Measurements from ENCODE around the gene OR2D3. TPM values are rescaled to one million over a fixed set of nuclear protein-coding genes. Genes with fewer than 3 reads are reported as not detected.

OR2D3 gene
- total RNA-seq, 1 experiment from 2014 or later, result not detected

- TF ChIP-seq CTCF (conservative IDR thresholded peaks at IDR 0.05), result no peak
- Histone ChIP-seq H3K79me1 (ENCODE audit: insufficient read depth, low read depth, low read length, poor library complexity, severe bottlenecking) (no peaks in the 10 kb centered on the region), H3K56ac (ENCODE audit: insufficient read length, low read depth, low read length) (no peak overlapping the region), H2BK12ac (ENCODE audit: insufficient read length, low read depth, low read length) (no peak overlapping the region), H3T11ph (ENCODE audit: low read length) (no peak overlapping the region), H4K5ac (ENCODE audit: insufficient read length, low read depth, low read length) (no peak overlapping the region), H4K20me1 (ENCODE audit: control insufficient read depth, insufficient read depth, insufficient read length) (no peaks in the 10 kb centered on the region), H4K91ac (ENCODE audit: insufficient read length, low read depth, low read length) (no peak overlapping the region), H2AK5ac (ENCODE audit: insufficient read length, low read length) (no peak overlapping the region), H2AFZ (ENCODE audit: low read length) (no peak overlapping the region), H3K9me3 (ENCODE audit: control insufficient read depth, low read depth, low read length) (no peaks in the 10 kb centered on the region), H2BK15ac (ENCODE audit: low read depth, low read length) (no peak overlapping the region), H3K79me2 (ENCODE audit: insufficient read depth, low read length) (peaks cover 1% of the 10 kb centered on the region; the same call in 1 of the 2 replicates), H3K4me2 (ENCODE audit: insufficient read depth, insufficient read length, low read length) (no peak overlapping the region), H3K14ac (ENCODE audit: insufficient read depth, low read length) (no peak overlapping the region), H3K23ac (ENCODE audit: insufficient read length, low read depth, low read length) (no peak overlapping the region), H2BK5ac (ENCODE audit: insufficient read length, low read length) (no peak overlapping the region), H4K8ac (replicated peaks; ENCODE audit: insufficient read length, low read depth, low read length) (no peak overlapping the region), H3K27me3 (ENCODE audit: insufficient read depth, low read length) (no peaks in the 10 kb centered on the region), H2BK20ac (ENCODE audit: low read depth, low read length, poor library complexity, severe bottlenecking) (no peak overlapping the region), H3K27ac (ENCODE audit: insufficient read length, low read depth, low read length) (no peak overlapping the region), H3K23me2 (ENCODE audit: insufficient read length, low read depth, low read length, poor library complexity, severe bottlenecking) (peaks cover 7% of the 10 kb centered on the region), H3K18ac (ENCODE audit: insufficient read length, low read depth, low read length) (no peak overlapping the region), H3K9ac (ENCODE audit: extremely low read depth, insufficient read length, low read length) (no peak overlapping the region), H3K4me1 (ENCODE audit: insufficient read depth, low read length) (no peaks in the 10 kb centered on the region), H3K4ac (ENCODE audit: low read depth, low read length) (no peak overlapping the region), H2BK120ac (ENCODE audit: low read depth, low read length, poor library complexity, severe bottlenecking) (no peak overlapping the region)
- H3K36me3 Mint-ChIP-seq (ENCODE audit: insufficient read depth in 1 of 3, low read depth in 3 of 3), result peaks cover 21 to 51% (median 48%) of the 10 kb centered on the region in 3 experiments; a peak in 6 of 7 replicates
- H3K9me3 Mint-ChIP-seq, result no peaks in the 10 kb centered on the region
- H3K4me3 Mint-ChIP-seq, result no peak overlapping the region
- no peaks in the 10 kb centered on the region for H3K27me3 Mint-ChIP-seq (ENCODE audit: low read depth)
- no peak for DNase-seq
- no peak overlapping the region for H3K27ac Mint-ChIP-seq
- peaks cover 15 to 16% of the 10 kb centered on the region in 2 experiments for H3K4me1 Mint-ChIP-seq
- WGBS (ENCODE audit: extremely low coverage, insufficient read length, low lambda C conversion rate), result no CpG with 5 or more reads among the region's 3 CpGs
These were observed 10.4 kb downstream of the OR2D3 start for GRCh38 chr11:6931146-6931713.
